MM.1S (cell line): Measurements from ENCODE around the gene LIN9.

Source experiments
- DNase-seq: peaks from one replicate; pipeline ENCODE4 v3.0.0-alpha.2; 2015
- H2AFZ ChIP-seq: fragments of 300-600 bp; sonication (generic); 2 replicates; pipeline ENCODE4 v1.6.0; 2016; ENCODE audit warnings: antibody characterized with exemption, low read length
- H3F3A ChIP-seq: fragments of 300-600 bp; sonication (generic); 2 replicates; pipeline ENCODE4 v1.6.1; 2016; ENCODE audit warnings: mild to moderate bottlenecking, antibody characterized with exemption, low read length, moderate library complexity, mixed read lengths; ENCODE audit not compliant: insufficient read depth
- H3K27ac ChIP-seq: fragments of 300-600 bp; sonication (generic); 2 replicates; pipeline ENCODE4 v1.5.1; 2016; ENCODE audit warnings: mild to moderate bottlenecking, low read length
- H3K27me3 ChIP-seq: fragments of 300-600 bp; sonication (generic); replicated peaks from 2 replicates; pipeline ENCODE4 v1.6.0; 2016; ENCODE audit warnings: low read length; ENCODE audit not compliant: insufficient read depth
- H3K36me3 ChIP-seq: fragments of 300-600 bp; sonication (generic); replicated peaks from 2 replicates; pipeline ENCODE4 v1.6.1; 2016; ENCODE audit warnings: mild to moderate bottlenecking, low read length, mixed read lengths; ENCODE audit not compliant: insufficient read depth
- H3K4me1 ChIP-seq: fragments of 300-600 bp; sonication (generic); 2 replicates; pipeline ENCODE4 v1.6.1; 2016; ENCODE audit warnings: low read length, mixed read lengths
- H3K4me2 ChIP-seq: fragments of 300-600 bp; sonication (generic); 2 replicates; pipeline ENCODE4 v1.6.0; 2016; ENCODE audit warnings: low read depth, low read length
- H3K4me3 ChIP-seq: fragments of 300-600 bp; sonication (generic); 2 replicates; pipeline ENCODE4 v1.5.1; 2016; ENCODE audit warnings: low read length, mixed read lengths
- H3K79me2 ChIP-seq: fragments of 300-600 bp; sonication (generic); 2 replicates; pipeline ENCODE4 v1.6.1; 2016; ENCODE audit warnings: mixed run types, low read length, mixed read lengths
- H3K9ac ChIP-seq: fragments of 300-600 bp; sonication (generic); 2 replicates; pipeline ENCODE4 v1.6.1; 2016; ENCODE audit warnings: low read length, mixed read lengths
- H3K9me2 ChIP-seq: fragments of 300-600 bp; sonication (generic); replicated peaks from 2 replicates; pipeline ENCODE4 v1.6.1; 2016; ENCODE audit warnings: mild to moderate bottlenecking, low read length, mixed read lengths; ENCODE audit not compliant: insufficient read depth
- H3K9me3 ChIP-seq: fragments of 300-600 bp; sonication (generic); replicated peaks from 2 replicates; pipeline ENCODE4 v1.6.1; 2016; ENCODE audit warnings: mild to moderate bottlenecking, low read length, mixed read lengths; ENCODE audit not compliant: insufficient read depth
- H4K20me1 ChIP-seq: fragments of 300-600 bp; sonication (generic); 2 replicates; pipeline ENCODE4 v1.6.1; 2016; ENCODE audit warnings: mild to moderate bottlenecking, low read length, moderate library complexity, mixed read lengths; ENCODE audit not compliant: insufficient read depth
- CTCF ChIP-seq: fragments of 300-600 bp; sonication (generic); IDR thresholded peaks from 2 replicates; pipeline ENCODE4 v1.5.1; 2016; ENCODE audit warnings: antibody characterized with exemption, low read length, mixed read lengths
- EZH2 ChIP-seq: fragments of 300-600 bp; sonication (generic); optimal IDR thresholded peaks from 2 replicates; pipeline ENCODE3; 2017; ENCODE audit warnings: low read depth, mild to moderate bottlenecking, antibody characterized with exemption, low read length, mixed read lengths
- EZH2phosphoT487 ChIP-seq: fragments of 300-600 bp; sonication (generic); IDR thresholded peaks from 2 replicates; pipeline ENCODE4 v1.6.1; 2018; ENCODE audit warnings: antibody characterized with exemption, low read length

The LIN9 gene

GRCh38 chr1:226327761-226328162, 18.8 kb upstream of the LIN9 start:
- TF ChIP-seq EZH2 (no peak), CTCF (no peak), EZH2phosphoT487 (no peak)
- H2AFZ ChIP-seq, result no peak overlapping the region

DNA sequence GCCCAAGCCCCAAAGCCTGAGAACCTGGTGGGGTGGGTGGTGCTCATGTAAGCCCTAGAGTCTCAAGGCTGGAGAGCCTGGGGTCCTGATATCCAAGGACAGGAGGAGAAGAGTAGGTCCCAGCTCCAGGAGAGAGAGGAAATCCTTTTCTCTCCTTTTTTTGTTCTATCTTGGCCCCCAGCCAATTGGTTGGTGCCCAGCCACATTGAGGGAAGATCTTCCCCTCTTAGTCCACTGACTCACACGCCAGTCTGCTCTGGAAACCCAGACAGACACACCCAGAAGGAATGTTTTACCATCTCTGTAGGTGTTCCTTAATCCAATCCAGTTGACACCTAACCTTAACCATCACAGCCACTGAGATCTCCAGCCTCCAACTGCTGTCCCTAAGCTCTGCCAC, 16.2 kb upstream of the LIN9 start:
- H4K20me1 ChIP-seq, result no peaks in the 10 kb centered on the region
- no peak for DNase-seq
- no peak overlapping the region for H3K27ac ChIP-seq
- no peaks in the 10 kb centered on the region for H3K27me3 ChIP-seq
- H3F3A ChIP-seq, result no peaks in the 10 kb centered on the region
- H3K36me3 ChIP-seq, result no peaks in the 10 kb centered on the region
- no peaks in the 10 kb centered on the region for H3K9me3 ChIP-seq
- no peaks in the 10 kb centered on the region for H3K9me2 ChIP-seq
- H3K9ac ChIP-seq, result no peak overlapping the region
- no peak overlapping the region for H3K4me3 ChIP-seq
- no peaks in the 10 kb centered on the region for H3K4me1 ChIP-seq
- TF ChIP-seq CTCF (no peak), EZH2 (no peak), EZH2phosphoT487 (no peak)
- H3K4me2 ChIP-seq, result no peak overlapping the region
- no peaks in the 10 kb centered on the region for H3K79me2 ChIP-seq
- no peak overlapping the region for H2AFZ ChIP-seq

More at GRCh38 chr1:226327761-226328162, 18.8 kb upstream of the LIN9 start:
- no peak overlapping the region for H3K27ac ChIP-seq
- H3K79me2 ChIP-seq, result no peaks in the 10 kb centered on the region
- no peak overlapping the region for H3K9ac ChIP-seq
- 0 out of 2 replicates have a peak, but pooled peaks cover 2% of the 10 kb centered on the region for H3F3A ChIP-seq
- no peaks in the 10 kb centered on the region for H3K36me3 ChIP-seq
- no peaks in the 10 kb centered on the region for H3K9me3 ChIP-seq
- no peak for DNase-seq
- H3K4me2 ChIP-seq, result no peak overlapping the region
- H3K27me3 ChIP-seq, result no peaks in the 10 kb centered on the region
- peaks cover 3% of the 10 kb centered on the region; the same call in 1 of the 2 replicates for H3K4me1 ChIP-seq
- H4K20me1 ChIP-seq, result no peaks in the 10 kb centered on the region
- no peaks in the 10 kb centered on the region for H3K9me2 ChIP-seq
- no peak overlapping the region for H3K4me3 ChIP-seq

DNA sequence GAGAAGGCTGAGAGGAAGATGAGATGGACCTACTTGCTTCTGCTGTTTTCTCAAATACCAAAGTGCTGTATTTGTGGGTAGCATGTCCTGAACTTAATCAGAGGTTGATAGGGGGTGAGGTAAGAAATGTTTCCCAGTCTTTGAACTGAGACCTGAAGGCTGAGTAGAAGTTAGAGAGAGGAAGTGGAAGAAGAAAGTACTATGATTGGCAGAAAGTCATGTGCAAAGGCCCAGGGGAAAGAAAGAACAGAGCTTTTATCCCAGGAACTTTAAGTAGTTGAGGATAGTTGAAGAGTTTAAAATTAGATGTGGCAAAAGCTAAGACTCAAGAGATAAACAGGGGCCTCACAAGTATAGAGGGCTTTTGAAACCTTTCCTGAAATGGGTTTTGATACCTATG, 15.5 kb upstream of the LIN9 start:
- Histone ChIP-seq H3K9me2 (no peaks in the 10 kb centered on the region), H3K36me3 (no peaks in the 10 kb centered on the region), H3K4me2 (no peak overlapping the region), H3F3A (no peaks in the 10 kb centered on the region), H3K4me1 (no peaks in the 10 kb centered on the region), H3K4me3 (no peak overlapping the region), H2AFZ (no peak overlapping the region), H3K9me3 (no peaks in the 10 kb centered on the region), H3K9ac (no peak overlapping the region), H4K20me1 (no peaks in the 10 kb centered on the region), H3K27ac (no peak overlapping the region), H3K27me3 (no peaks in the 10 kb centered on the region), H3K79me2 (no peaks in the 10 kb centered on the region)
- DNase-seq, result no peak
- TF ChIP-seq CTCF (no peak), EZH2 (no peak), EZH2phosphoT487 (no peak)
